ENCODE results near the gene IL17RB.

- TF ChIP-seq REST (IDR thresholded peaks at IDR 0.05; ENCODE audit: low read depth): no peak
- TF ChIP-seq EGR1 (IDR thresholded peaks at IDR 0.05): no peak
- no peak for TF ChIP-seq NFIC (IDR thresholded peaks at IDR 0.05)
- no peak for TF ChIP-seq FOXM1 (IDR thresholded peaks at IDR 0.05; ENCODE audit: borderline replicate concordance, low read depth)
Measured at GRCh38 chr3:53826048-53826447, 20.3 kb upstream of the IL17RB start.

Measured in Ishikawa (cell line).